MCF 10A (cell line): ENCODE data around the gene TNPO3. TPM values are rescaled to one million over a fixed set of nuclear protein-coding genes. Genes with fewer than 3 reads are reported as not detected.
"Not testable (repeated sequence)": the region's sequence is repeated elsewhere in the genome, so short reads cannot be mapped to it uniquely, and the experiment has no call there.

Source experiments
- BruUV-seq: library from RNA; stranded (reverse); fragments of 400-500 nt; replicated peaks from 2 replicates; lab custom pipeline; 2021; lab: Mats Ljungman, UMichigan
- CTCF ChIA-PET: fragments of 300-600 bp; sonication (Branson Sonifier 250); formaldehyde crosslinking; extraction: SDS; loops from one replicate; lab custom pipeline; 2021; ENCODE audit warnings: antibody characterized with exemption, inconsistent platforms; lab: Yijun Ruan, JAX
- POLR2A ChIA-PET: fragments of 300-600, 350-650 bp; sonication (Branson Sonifier 250); formaldehyde crosslinking; extraction: SDS; loops from one replicate; lab custom pipeline; 2020; ENCODE audit warnings: antibody characterized with exemption, inconsistent platforms; lab: Yijun Ruan, JAX
- DNase-seq: peaks from one replicate; pipeline ENCODE4 v3.0.0-alpha.2; 2018; ENCODE audit not compliant: unreplicated experiment
- H3K27ac Mint-ChIP-seq: one replicate; pipeline ENCODE4 v1.8.0; 2022; ENCODE audit warnings: mild to moderate bottlenecking, low read depth, mixed read lengths; ENCODE audit not compliant: unreplicated experiment
- H3K27me3 Mint-ChIP-seq: one replicate; pipeline ENCODE4 v1.8.0; 2022; ENCODE audit warnings: mixed read lengths; ENCODE audit not compliant: insufficient read depth, unreplicated experiment
- H3K36me3 Mint-ChIP-seq: one replicate; pipeline ENCODE4 v1.8.0; 2022; ENCODE audit warnings: mild to moderate bottlenecking, moderate library complexity, mixed read lengths; ENCODE audit not compliant: insufficient read depth, unreplicated experiment
- H3K4me1 Mint-ChIP-seq: one replicate; pipeline ENCODE4 v1.8.0; 2022; ENCODE audit warnings: mixed read lengths; ENCODE audit not compliant: insufficient read depth, unreplicated experiment
- H3K4me3 Mint-ChIP-seq: one replicate; pipeline ENCODE4 v1.8.0; 2022; ENCODE audit warnings: mild to moderate bottlenecking, moderate library complexity, mixed read lengths; ENCODE audit not compliant: unreplicated experiment
- H3K9me3 Mint-ChIP-seq: one replicate; pipeline ENCODE4 v1.8.0; 2022; ENCODE audit warnings: mixed read lengths; ENCODE audit not compliant: unreplicated experiment
- intact Hi-C: fragments of 100-400 bp; cut with micrococcal nuclease; formaldehyde crosslinking; loops from 2 replicates; pipeline ENCODE4 v1.14.1; 2022
- total RNA-seq: library from RNA; stranded (reverse); gene quantifications from 2 replicates; pipeline ENCODE4 v1.2.3, GENCODE V29; 2022
- TF ChIP-seq, protein P1 (sequence below): fragments of 200-600 bp; IDR thresholded peaks from one replicate; pipeline ENCODE4 v1.8.0; 2022; ENCODE audit warnings: antibody characterized with exemption, mild to moderate bottlenecking; ENCODE audit not compliant: unreplicated experiment

The TNPO3 gene
- total RNA-seq, 1 experiment from 2014 or later, result 42.3 TPM

DNA sequence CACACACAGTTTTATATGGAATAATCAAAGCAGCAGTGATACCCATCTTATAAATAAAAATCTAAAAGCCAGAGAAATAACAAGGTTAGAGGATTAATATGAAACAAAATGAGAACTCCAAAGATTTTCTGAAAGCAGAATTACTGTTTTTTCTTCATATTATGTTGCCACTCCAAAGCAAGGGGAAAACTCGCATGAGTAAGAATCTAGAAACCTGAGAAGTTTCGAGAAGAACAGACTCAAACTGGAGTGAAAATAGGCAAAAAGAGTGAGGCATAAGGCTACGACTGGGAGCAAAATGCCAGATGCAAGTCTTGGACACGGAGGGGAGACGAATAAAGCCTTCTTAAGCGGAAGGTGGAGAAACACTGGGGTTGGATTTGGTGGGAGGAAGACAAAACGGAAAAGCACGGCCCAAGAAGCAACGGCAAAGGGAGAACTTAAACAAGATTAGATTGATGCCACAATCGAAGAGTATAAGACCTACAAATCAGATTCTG lies 923 bp downstream of the TNPO3 start:
- peaks cover 7% of the 10 kb centered on the region for H3K27me3 Mint-ChIP-seq
- intact Hi-C loops, result no loop called here
- ChIA-PET POLR2A (interaction anchor here (0.5 to 3.1 kb wide), 33 partner anchors 9 to 355 kb away, joined by 3 to 33 read pairs (median 5); partner anchors contain the start of genes AHCYL2 and ATP6V1F), CTCF (interaction anchor here (0.6 to 2.8 kb wide), 4 partner anchors 10 to 594 kb away, joined by 3 to 15 read pairs (median 6); no protein-coding TSS in a partner anchor)
- TF ChIP-seq, protein P1, sequence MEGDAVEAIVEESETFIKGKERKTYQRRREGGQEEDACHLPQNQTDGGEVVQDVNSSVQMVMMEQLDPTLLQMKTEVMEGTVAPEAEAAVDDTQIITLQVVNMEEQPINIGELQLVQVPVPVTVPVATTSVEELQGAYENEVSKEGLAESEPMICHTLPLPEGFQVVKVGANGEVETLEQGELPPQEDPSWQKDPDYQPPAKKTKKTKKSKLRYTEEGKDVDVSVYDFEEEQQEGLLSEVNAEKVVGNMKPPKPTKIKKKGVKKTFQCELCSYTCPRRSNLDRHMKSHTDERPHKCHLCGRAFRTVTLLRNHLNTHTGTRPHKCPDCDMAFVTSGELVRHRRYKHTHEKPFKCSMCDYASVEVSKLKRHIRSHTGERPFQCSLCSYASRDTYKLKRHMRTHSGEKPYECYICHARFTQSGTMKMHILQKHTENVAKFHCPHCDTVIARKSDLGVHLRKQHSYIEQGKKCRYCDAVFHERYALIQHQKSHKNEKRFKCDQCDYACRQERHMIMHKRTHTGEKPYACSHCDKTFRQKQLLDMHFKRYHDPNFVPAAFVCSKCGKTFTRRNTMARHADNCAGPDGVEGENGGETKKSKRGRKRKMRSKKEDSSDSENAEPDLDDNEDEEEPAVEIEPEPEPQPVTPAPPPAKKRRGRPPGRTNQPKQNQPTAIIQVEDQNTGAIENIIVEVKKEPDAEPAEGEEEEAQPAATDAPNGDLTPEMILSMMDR, result no peak
- H3K4me1 Mint-ChIP-seq, result peaks cover 9% of the 10 kb centered on the region
- no peak for DNase-seq
- no TSS peak for BruUV-seq
- H3K9me3 Mint-ChIP-seq, result no peaks in the 10 kb centered on the region
- H3K4me3 Mint-ChIP-seq, result peak overlapping the region; percentile 97
- H3K27ac Mint-ChIP-seq, result peak overlapping the region; percentile 100
- peaks cover 7% of the 10 kb centered on the region for H3K36me3 Mint-ChIP-seq

DNA sequence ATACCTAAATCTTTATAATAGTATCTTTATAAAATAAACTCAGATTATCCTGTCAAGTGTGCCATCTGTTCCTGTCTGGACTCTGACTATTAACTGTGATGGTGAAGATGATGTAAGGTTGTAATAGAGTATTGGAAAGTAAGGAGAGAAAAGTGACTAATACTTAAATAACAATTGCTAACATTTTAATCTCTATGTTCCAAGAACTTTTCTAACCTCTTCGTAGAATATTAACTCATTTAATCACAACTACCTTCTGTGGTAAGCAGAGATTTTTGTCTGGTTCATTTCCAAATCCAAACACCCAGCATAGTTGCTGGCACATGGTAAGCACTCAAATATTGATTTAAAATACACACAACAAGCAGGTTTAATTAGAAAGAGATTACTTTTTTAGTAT lies 2.5 kb downstream of the TNPO3 start:
- POLR2A ChIA-PET, result no interaction called here
- H3K27ac Mint-ChIP-seq, result no peak overlapping the region
- no TSS peak for BruUV-seq

DNA sequence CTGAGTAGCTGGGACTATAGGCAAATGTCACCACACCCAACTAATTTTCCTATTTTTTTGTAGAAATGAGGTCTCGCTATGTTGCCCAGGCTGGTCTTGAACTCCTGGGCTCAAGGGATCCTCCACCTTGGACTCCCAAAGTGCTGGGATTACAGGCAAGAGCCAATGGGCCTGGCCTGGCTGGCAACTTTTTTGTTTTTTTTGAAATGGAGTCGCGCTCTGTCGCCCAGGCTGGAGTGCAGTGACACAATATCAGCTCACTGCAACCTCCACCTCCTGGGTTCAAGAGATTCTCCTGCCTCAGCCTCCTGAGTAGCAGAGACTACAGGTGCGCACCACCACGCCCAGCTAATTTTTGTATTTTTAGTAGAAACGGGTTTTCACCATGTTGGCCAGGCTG lies 3.5 kb downstream of the TNPO3 start:
- H3K4me3 Mint-ChIP-seq, POLR2A ChIA-PET, intact Hi-C loops: not testable (repeated sequence)

More for the DNA sequence above, 2.5 kb downstream of the TNPO3 start:
- H3K9me3 Mint-ChIP-seq, result no peaks in the 10 kb centered on the region
- peaks cover 13% of the 10 kb centered on the region for H3K36me3 Mint-ChIP-seq
- TF ChIP-seq, protein P1, result no peak
- no peaks in the 10 kb centered on the region for H3K27me3 Mint-ChIP-seq
- intact Hi-C loops, result no loop called here
- H3K4me1 Mint-ChIP-seq, result peaks cover 13% of the 10 kb centered on the region
- no peak for DNase-seq
- CTCF ChIA-PET, result interaction anchor here (0.8 to 1.2 kb wide), 3 partner anchors 37 to 169 kb away, joined by 3 read pairs; no protein-coding TSS in a partner anchor
- no peak overlapping the region for H3K4me3 Mint-ChIP-seq

DNA sequence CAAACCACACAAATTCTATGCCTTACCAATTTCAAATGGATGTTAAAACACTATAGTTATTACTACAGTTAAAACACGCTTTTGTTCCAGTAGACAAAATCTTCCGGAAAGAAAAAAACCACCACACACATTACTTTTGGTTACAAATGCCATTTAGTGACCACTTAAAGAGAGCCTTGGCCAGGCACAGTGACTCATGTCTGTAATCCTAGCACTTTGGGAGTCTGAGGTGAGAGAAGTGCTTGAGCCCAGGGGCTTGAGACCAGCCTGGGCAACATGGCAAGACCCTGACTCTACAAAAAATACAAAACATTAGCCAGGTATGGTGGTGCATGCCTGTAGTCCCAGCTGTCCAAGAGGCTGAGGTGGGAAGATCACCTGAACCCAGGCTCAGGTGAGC lies 7.2 kb downstream of the TNPO3 start:
- ChIA-PET POLR2A (no interaction called here), CTCF (interaction anchor here (0.6 kb wide), 1 partner anchor 169 kb away, joined by 4 read pairs; no protein-coding TSS in a partner anchor)
- DNase-seq, result no peak
- TF ChIP-seq, protein P1, result no peak
- intact Hi-C loops, result no loop called here
- Mint-ChIP-seq H3K4me1 (peaks cover 24% of the 10 kb centered on the region), H3K9me3 (no peaks in the 10 kb centered on the region), H3K27ac (no peak overlapping the region), H3K27me3 (no peaks in the 10 kb centered on the region), H3K36me3 (peaks cover 19% of the 10 kb centered on the region), H3K4me3 (no peak overlapping the region)
- BruUV-seq, result no TSS peak

More for the DNA sequence above, 3.5 kb downstream of the TNPO3 start:
- H3K9me3 Mint-ChIP-seq, BruUV-seq, DNase-seq, H3K27ac Mint-ChIP-seq, H3K27me3 Mint-ChIP-seq: not testable (repeated sequence)
- H3K4me1 Mint-ChIP-seq, result peaks cover 16% of the 10 kb centered on the region
- H3K36me3 Mint-ChIP-seq, result peaks cover 17% of the 10 kb centered on the region
- CTCF ChIA-PET, result interaction anchor here (1.2 kb wide), 1 partner anchor 40 kb away, joined by 3 read pairs; no protein-coding TSS in a partner anchor
